Renal cortex interstitium (tissue), 11 donors: ENCODE measurements around the gene TXLNB. TPM values are rescaled to one million over a fixed set of nuclear protein-coding genes. Genes with fewer than 3 reads are reported as not detected.

ENCODE experiments used
- DNase-seq, 11 donors: peaks; one replicate each; pipeline ENCODE4 v3.0.0-alpha.2; 2013; ENCODE audit warnings: low read depth in 9 of 11, low spot score in 4 of 11; ENCODE audit errors: extremely low read depth in 1 of 11
- polyA plus RNA-seq, 3 donors: library from polyadenylated mRNA; unstranded; fragments of 120-200 nt; gene quantifications; one replicate each; pipeline ENCODE4 v1.2.1, GENCODE V29; 2013; ENCODE audit not compliant: insufficient read length in 3 of 3

The TXLNB gene
- polyA plus RNA-seq, 3 donors = 2.2 to 2.5 (median 2.4) TPM

GRCh38 chr6:139198529-139199288, 93.1 kb downstream of the TXLNB start:
- DNase-seq = no peak

GRCh38 chr6:139194740-139195139, 97.1 kb downstream of the TXLNB start:
- DNase-seq = no peak

Other genes starting within 250 kb of the TXLNB start
- gene HECA, start 156.9 kb downstream of the TXLNB start, polyA plus RNA-seq = 10 to 100 TPM; 14.4 to 17.4 (median 16.0) TPM
- 100 to 1,000 TPM; 155 to 192 (median 177) TPM for gene CITED2, start 82.7 kb upstream of the TXLNB start, polyA plus RNA-seq